ENCODE measurements around the gene SLC24A3.
A peak's percentile ranks its signal among the peaks of the same experiment; 100 is the strongest.

SLC24A3 gene

DNA sequence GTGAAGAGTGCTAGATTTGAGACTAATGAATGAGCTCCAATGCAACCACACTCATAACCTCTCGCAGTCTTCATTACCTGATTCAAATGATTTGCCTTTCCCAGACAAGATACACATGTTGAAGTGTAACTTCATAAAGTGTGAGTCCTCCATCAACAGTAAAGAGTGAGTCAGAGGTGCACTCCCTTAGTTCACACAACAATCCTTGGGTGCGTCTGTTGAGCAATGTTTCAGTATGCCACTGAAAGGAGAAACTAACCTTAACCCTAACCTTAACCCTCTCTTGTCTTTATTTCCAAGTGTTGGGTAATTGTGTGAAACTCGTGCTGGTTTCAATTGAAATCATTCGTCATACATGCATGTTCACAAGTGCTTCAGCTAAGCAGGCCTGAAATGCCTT lies 524.6 kb downstream of the SLC24A3 start:
- TF ChIP-seq, protein P1, sequence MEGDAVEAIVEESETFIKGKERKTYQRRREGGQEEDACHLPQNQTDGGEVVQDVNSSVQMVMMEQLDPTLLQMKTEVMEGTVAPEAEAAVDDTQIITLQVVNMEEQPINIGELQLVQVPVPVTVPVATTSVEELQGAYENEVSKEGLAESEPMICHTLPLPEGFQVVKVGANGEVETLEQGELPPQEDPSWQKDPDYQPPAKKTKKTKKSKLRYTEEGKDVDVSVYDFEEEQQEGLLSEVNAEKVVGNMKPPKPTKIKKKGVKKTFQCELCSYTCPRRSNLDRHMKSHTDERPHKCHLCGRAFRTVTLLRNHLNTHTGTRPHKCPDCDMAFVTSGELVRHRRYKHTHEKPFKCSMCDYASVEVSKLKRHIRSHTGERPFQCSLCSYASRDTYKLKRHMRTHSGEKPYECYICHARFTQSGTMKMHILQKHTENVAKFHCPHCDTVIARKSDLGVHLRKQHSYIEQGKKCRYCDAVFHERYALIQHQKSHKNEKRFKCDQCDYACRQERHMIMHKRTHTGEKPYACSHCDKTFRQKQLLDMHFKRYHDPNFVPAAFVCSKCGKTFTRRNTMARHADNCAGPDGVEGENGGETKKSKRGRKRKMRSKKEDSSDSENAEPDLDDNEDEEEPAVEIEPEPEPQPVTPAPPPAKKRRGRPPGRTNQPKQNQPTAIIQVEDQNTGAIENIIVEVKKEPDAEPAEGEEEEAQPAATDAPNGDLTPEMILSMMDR (IDR thresholded peaks at IDR 0.05; ENCODE audit: low read depth, low read length): no peak
- no peak overlapping the region for H3K4me3 ChIP-seq (replicated peaks in 1 of 2; ENCODE audit: low read depth in 2 of 2, low read length in 2 of 2)
- DNase-seq (ENCODE audit: low read depth in 2 of 2): peak; percentile 79 to 83

DNA sequence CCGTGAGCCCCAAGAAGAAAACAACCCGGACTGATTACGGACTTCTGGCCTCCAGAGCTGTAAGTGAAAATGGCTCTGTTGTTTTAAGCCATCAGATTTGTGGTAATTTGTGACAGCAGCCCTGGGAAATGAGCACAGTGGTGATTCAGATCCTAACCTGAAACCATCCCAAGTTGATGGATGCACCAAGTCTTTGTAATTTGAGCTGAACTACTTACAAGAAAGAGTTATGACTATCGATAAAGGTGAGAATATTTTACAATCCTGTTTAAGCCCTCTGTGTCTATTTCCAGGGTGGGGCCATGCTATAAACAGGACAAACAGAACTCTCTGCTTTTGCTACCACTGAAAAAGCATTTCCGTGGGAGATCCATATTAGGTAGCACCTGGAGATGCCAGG lies 526.5 kb downstream of the SLC24A3 start:
- H3K4me3 ChIP-seq (replicated peaks in 1 of 2; ENCODE audit: low read depth in 2 of 2, low read length in 2 of 2): no peak overlapping the region
- TF ChIP-seq, protein P1 (IDR thresholded peaks at IDR 0.05; ENCODE audit: low read depth, low read length): no peak
- peak in 1 of 2 donors; percentile 9 for DNase-seq (ENCODE audit: low read depth in 2 of 2)

DNA sequence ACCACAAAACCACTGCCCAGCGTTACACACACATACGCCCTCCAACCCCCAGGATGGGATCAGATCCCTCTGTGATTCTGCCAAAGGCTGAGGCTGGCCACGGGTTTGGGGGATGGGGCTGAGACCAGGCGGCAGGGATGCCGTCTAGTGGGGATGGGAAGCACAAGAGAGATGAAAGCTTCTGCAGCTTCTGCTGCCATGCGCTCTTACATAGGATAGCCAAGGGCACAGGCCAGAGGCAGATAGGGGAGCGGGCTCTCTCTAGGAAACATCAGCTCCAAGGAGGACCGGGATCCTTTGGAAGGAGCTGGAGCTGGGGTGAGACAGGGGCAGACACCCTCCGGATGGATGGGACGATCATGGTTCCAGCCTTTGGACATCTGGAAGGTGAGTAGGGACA lies 526.9 kb downstream of the SLC24A3 start:
- H3K4me3 ChIP-seq (replicated peaks in 1 of 2; ENCODE audit: low read depth in 2 of 2, low read length in 2 of 2): no peak overlapping the region
- TF ChIP-seq, protein P1 (IDR thresholded peaks at IDR 0.05; ENCODE audit: low read depth, low read length): no peak
- DNase-seq (ENCODE audit: low read depth in 2 of 2): no peak

DNA sequence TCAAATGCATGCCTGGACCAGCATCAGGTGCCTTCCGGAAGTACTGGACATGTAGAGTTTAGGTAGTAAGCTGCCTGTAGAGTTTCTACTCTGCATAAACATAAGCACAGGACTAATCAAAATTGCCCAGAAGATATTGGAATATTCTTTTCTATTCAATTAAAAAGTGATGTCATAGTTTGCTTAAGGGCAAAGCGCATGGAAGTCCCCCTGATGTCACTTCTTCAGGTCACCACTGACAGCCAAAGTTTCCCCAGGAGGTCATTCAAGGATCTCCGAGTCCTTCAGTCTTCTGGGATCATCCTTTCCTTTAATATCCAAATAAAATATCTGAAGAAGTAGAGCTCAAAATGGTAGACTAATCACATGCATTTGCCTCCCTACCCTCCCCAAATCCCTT lies 528.1 kb downstream of the SLC24A3 start:
- DNase-seq (ENCODE audit: low read depth in 2 of 2): no peak
- TF ChIP-seq, protein P1 (IDR thresholded peaks at IDR 0.05; ENCODE audit: low read depth, low read length): no peak
- no peak overlapping the region for H3K4me3 ChIP-seq (replicated peaks in 1 of 2; ENCODE audit: low read depth in 2 of 2, low read length in 2 of 2)

DNA sequence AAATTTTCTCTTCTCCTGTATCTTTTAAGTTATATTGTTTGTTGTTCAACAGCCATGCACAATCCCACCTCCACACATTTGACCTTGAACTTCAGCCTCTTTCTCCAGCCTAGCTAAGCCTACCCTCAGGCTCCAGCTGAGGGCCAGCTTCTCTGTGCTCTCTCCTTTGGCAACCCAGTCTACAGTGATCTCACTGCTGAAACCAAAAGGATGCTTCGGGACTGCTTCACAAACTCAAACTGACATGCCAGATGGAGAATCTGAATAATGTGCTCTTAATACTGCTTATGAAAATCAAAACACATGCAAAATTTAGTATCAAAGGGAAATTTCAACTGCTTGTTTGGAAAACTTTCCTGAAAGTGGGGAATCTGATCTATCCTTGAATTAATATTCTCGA lies 529.5 kb downstream of the SLC24A3 start:
- DNase-seq (ENCODE audit: low read depth in 2 of 2): no peak
- H3K4me3 ChIP-seq (replicated peaks in 1 of 2; ENCODE audit: low read depth in 2 of 2, low read length in 2 of 2): no peak overlapping the region
- TF ChIP-seq, protein P1 (IDR thresholded peaks at IDR 0.05; ENCODE audit: low read depth, low read length): no peak

DNA sequence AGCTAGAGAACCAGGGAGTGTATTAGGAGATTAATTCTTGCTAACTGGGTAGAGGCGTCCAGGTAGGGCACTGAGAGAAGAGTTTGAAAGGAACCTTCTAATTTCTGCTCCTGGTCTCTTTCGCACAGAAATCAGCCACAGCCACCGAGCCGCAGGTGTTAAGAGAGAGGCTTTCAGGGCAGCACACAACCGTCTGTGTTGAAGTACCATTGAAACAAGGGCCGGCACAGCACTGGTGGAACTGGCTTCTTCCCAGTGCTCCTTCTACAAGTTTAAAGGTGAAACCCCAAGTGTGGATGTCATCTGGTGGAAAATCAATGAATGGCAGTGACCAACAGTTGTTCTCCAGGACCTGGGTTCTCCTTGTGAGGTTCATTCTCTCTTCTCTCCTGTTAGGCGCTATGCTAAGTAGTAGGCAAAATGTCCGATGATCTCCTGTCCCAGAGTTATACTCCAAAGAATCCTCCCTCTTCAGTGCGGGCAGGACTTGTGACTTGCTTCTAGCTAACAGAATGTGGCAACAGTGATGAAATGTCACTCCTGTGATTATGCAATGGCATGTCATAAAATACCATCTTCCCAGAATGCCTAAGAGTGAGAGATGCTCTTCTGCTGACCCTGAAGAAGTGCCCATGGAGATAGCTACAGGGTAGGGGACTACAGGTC lies 530.7 kb downstream of the SLC24A3 start:
- TF ChIP-seq, protein P1 (IDR thresholded peaks at IDR 0.05; ENCODE audit: low read depth, low read length): no peak
- no peak for DNase-seq (ENCODE audit: low read depth in 2 of 2)
- no peak overlapping the region for H3K4me3 ChIP-seq (replicated peaks in 1 of 2; ENCODE audit: low read depth in 2 of 2, low read length in 2 of 2)

DNA sequence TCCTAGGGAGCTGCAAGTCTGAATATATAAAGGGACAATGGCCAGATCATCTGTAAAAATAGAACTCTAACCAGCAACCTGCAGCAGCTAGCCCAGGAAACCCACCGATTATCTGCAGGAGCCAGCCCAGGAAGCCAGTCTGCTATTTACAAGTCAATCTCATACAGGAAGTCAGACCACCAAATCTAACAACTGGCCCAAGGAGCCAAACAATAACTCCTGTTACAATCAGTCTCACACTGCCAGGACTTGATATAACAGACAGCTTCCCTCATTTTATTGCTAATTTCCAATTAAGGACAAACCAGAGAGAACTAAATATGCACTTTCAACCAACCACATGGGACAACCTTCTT lies 531.2 kb downstream of the SLC24A3 start:
- no peak for DNase-seq (ENCODE audit: low read depth in 2 of 2)
- no peak overlapping the region for H3K4me3 ChIP-seq (replicated peaks in 1 of 2; ENCODE audit: low read depth in 2 of 2, low read length in 2 of 2)
- TF ChIP-seq, protein P1 (IDR thresholded peaks at IDR 0.05; ENCODE audit: low read depth, low read length): no peak

Measured in cardiac fibroblast (primary cell).